B cell (primary cell): ENCODE results near the gene STMN3. TPM values are rescaled to one million over a fixed set of nuclear protein-coding genes. Genes with fewer than 3 reads are reported as not detected.
A peak's percentile ranks its signal among the peaks of the same experiment; 100 is the strongest.
"Not testable (repeated sequence)": the region's sequence is repeated elsewhere in the genome, so short reads cannot be mapped to it uniquely, and the experiment has no call there.

Experiments
- ATAC-seq: fragments of 200-7000 bp; cut with Tn5 transposase; one replicate; pipeline ENCODE4 v1.10.0; 2021; ENCODE audit warnings: low read depth, mild to moderate bottlenecking, moderate number of reproducible peaks, moderate library complexity
- CTCF ChIA-PET: fragments of 350-600 bp; sonication (Branson Sonifier 250); formaldehyde crosslinking; loops from one replicate; lab custom pipeline; 2021; ENCODE audit warnings: antibody characterized with exemption, inconsistent platforms; lab: Charles Lee
- POLR2A ChIA-PET: fragments of 350-600 bp; sonication (Branson Sonifier 250); formaldehyde crosslinking; loops from one replicate; lab custom pipeline; 2021; ENCODE audit warnings: antibody characterized with exemption; lab: Charles Lee
- DNase-seq: peaks from one replicate; pipeline ENCODE4 v3.0.0; 2013
- H2AFZ ChIP-seq: 2 replicates; pipeline ENCODE4 v1.6.1; 2012; ENCODE audit warnings: mild to moderate bottlenecking, low read depth, low read length; ENCODE audit not compliant: insufficient read depth, poor library complexity, severe bottlenecking
- H3K27ac ChIP-seq, 2 donors: 1 replicate in 1 of 2; 2 replicates in 1 of 2; pipeline ENCODE4 v1.5.1; 2012 to 2013; ENCODE audit warnings: low read length in 2 of 2, mild to moderate bottlenecking in 2 of 2, moderate library complexity in 1 of 2
- H3K27me3 ChIP-seq, 4 experiments: fragments of 200-600 bp in 1 of 4; sonication (generic) in 1 of 4; replicated peaks in 1 of 4; 1 replicate in 2 of 4; 2 replicates in 2 of 4; pipeline versions ENCODE4 v1.6.1 to v1.7.0; 2013 to 2016; ENCODE audit warnings: low read length in 3 of 4, mild to moderate bottlenecking in 2 of 4, mixed read lengths in 1 of 4, moderate library complexity in 1 of 4; ENCODE audit not compliant: insufficient read depth in 4 of 4, control insufficient read depth in 3 of 4; ENCODE audit errors: control extremely low read depth in 1 of 4
- H3K36me3 ChIP-seq, 2 experiments: replicated peaks in 1 of 2; 1 replicate in 1 of 2; 2 replicates in 1 of 2; pipeline versions ENCODE4 v1.6.1 to v1.7.1; 2013; ENCODE audit warnings: low read length in 1 of 2; ENCODE audit not compliant: insufficient read depth in 2 of 2, control insufficient read depth in 1 of 2; ENCODE audit errors: control extremely low read depth in 1 of 2, extremely low read depth in 1 of 2
- H3K4me1 ChIP-seq, 2 donors: fragments of 200-600 bp in 1 of 2; sonication (generic) in 1 of 2; 1 replicate in 1 of 2; 2 replicates in 1 of 2; pipeline versions ENCODE4 v1.5.1 to v1.6.1; 2013 to 2017; ENCODE audit warnings: low read length in 2 of 2; ENCODE audit not compliant: control insufficient read depth in 2 of 2, insufficient read depth in 2 of 2
- H3K4me2 ChIP-seq: replicated peaks from 2 replicates; pipeline ENCODE3; 2012; ENCODE audit warnings: mild to moderate bottlenecking, low read depth, low read length; ENCODE audit not compliant: poor library complexity, severe bottlenecking
- H3K4me3 ChIP-seq, 5 experiments: fragments of 200-600 bp in 1 of 5; sonication (generic) in 1 of 5; 1 replicate in 3 of 5; 2 replicates in 2 of 5; pipeline versions ENCODE4 v1.5.1 to v1.7.0; 2011 to 2016; ENCODE audit warnings: low read length in 4 of 5, mild to moderate bottlenecking in 4 of 5, low read depth in 2 of 5, control low read depth in 1 of 5, moderate library complexity in 1 of 5; ENCODE audit not compliant: insufficient read depth in 1 of 5; ENCODE audit errors: control extremely low read depth in 1 of 5, extremely low read depth in 1 of 5
- H3K79me2 ChIP-seq: fragments of 200-600 bp; sonication (generic); one replicate; pipeline ENCODE4 v1.6.0; 2016; ENCODE audit warnings: low read length; ENCODE audit not compliant: control insufficient read depth, insufficient read depth
- H3K9ac ChIP-seq: fragments of 200-600 bp; sonication (generic); 2 replicates; pipeline ENCODE4 v1.6.1; 2017; ENCODE audit warnings: mild to moderate bottlenecking, low read length, moderate library complexity
- H3K9me3 ChIP-seq, 3 donors: one replicate each; pipeline versions ENCODE4 v1.6.1 to v1.7.1; 2013; ENCODE audit warnings: low read length in 2 of 3; ENCODE audit not compliant: control insufficient read depth in 2 of 3, insufficient read depth in 1 of 3; ENCODE audit errors: control extremely low read depth in 1 of 3
- H4K20me1 ChIP-seq: 2 replicates; pipeline ENCODE4 v1.6.0; 2012; ENCODE audit warnings: mild to moderate bottlenecking, low read length; ENCODE audit not compliant: insufficient read depth, control insufficient read depth, poor library complexity, severe bottlenecking
- H3K27ac Mint-ChIP-seq: one replicate; pipeline ENCODE4 v1.8.0; 2021; ENCODE audit warnings: mixed read lengths
- H3K27me3 Mint-ChIP-seq: one replicate; pipeline ENCODE4 v1.8.0; 2021; ENCODE audit warnings: mixed read lengths
- H3K4me1 Mint-ChIP-seq: one replicate; pipeline ENCODE4 v1.8.0; 2021; ENCODE audit warnings: mixed read lengths
- H3K4me3 Mint-ChIP-seq: one replicate; pipeline ENCODE4 v1.8.0; 2021; ENCODE audit warnings: mixed read lengths
- H3K9me3 Mint-ChIP-seq: one replicate; pipeline ENCODE4 v1.8.0; 2022; ENCODE audit warnings: mixed read lengths; ENCODE audit not compliant: insufficient read depth
- EZH2 ChIP-seq: IDR thresholded peaks from 2 replicates; pipeline ENCODE4 v1.6.1; 2012; ENCODE audit warnings: borderline replicate concordance, low read depth, mild to moderate bottlenecking, moderate library complexity, low read length; ENCODE audit not compliant: insufficient read depth, poor library complexity, severe bottlenecking
- WGBS: methylation state at CpG from one replicate; pipeline ENCODE4 v1.1.5; 2013; ENCODE audit warnings: missing lambda C conversion rate; ENCODE audit not compliant: insufficient coverage; 5-methylcytosine and 5-hydroxymethylcytosine counted together
- intact Hi-C: fragments of 100-400 bp; cut with micrococcal nuclease; formaldehyde crosslinking; loops from one replicate; pipeline ENCODE4 v1.10.0; 2022
- polyA plus RNA-seq: library from polyadenylated mRNA; depleted of rRNA; stranded (reverse); fragments of >200 nt; gene quantifications from 2 replicates; pipeline ENCODE4 v1.2.3, GENCODE V29; 2012
- total RNA-seq, 2 donors: library from RNA; stranded (reverse); fragments of 120-200 nt in 1 of 2; gene quantifications; 1 replicate in 1 of 2; 2 replicates in 1 of 2; pipeline versions ENCODE4 v1.2.3 to v1.2.4, GENCODE V29; 2013 to 2022
- TF ChIP-seq, protein P1 (sequence below): fragments of 200-600 bp; IDR thresholded peaks from one replicate; pipeline ENCODE4 v1.8.0; 2022; ENCODE audit warnings: antibody characterized with exemption, mild to moderate bottlenecking

The STMN3 gene
- total and polyA plus RNA-seq, 2 donors (not counting 1 experiment from before 2014, with no cell fraction given) = 35.0 to 59.4 TPM

DNA sequence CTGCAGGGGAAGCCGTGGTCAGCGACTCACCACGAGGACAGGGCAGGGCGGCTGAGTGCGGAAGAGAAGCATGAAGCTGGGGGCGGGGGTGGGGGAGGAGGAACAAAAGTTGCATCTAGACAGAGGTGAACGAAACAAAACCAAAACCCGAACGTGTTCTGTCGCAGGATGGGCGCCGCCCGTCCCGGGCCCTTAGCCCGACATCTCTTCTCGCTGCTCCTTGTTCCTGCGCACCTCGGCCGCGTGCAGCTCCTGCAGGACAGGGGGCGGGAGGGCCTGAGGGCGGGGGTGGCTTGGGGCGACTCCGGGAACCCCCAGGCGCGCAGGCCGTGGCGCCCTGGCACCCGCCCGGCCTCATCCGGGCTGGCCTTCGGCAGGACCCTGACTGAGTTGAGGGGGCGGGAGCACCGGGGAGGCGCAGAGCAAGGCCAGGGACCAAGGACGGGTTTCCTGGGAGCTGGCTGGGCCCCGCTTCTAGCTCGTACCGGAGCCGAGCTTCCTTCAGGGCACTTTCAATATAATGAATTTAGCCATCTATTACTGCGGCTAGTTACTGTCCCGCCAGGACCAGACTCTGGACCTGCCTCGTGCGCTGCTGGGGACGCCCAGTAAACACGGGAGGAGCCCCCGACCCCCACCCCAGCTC, 12.0 kb downstream of the STMN3 start:
- H3K79me2 ChIP-seq = peaks cover 17% of the 10 kb centered on the region
- DNase-seq = no peak
- no peaks in the 10 kb centered on the region for H4K20me1 ChIP-seq
- Mint-ChIP-seq H3K27me3 (peaks cover 4% of the 10 kb centered on the region), H3K4me1 (peaks cover 31% of the 10 kb centered on the region), H3K4me3 (peak overlapping the region; percentile 82), H3K9me3 (peaks cover 2% of the 10 kb centered on the region), H3K27ac (peak overlapping the region; percentile 91)
- H3K9me3 ChIP-seq = peaks cover 0 to 3% (median 0%) of the 10 kb centered on the region in 3 donors
- CTCF ChIA-PET = interaction anchor here (0.7 to 2.1 kb wide), 24 partner anchors 10 to 334 kb away, joined by 3 to 30 read pairs (median 5); partner anchors contain the start of genes ARFRP1, GMEB2, PTK6 and RTEL1
- POLR2A ChIA-PET = interaction anchor here (0.6 to 4.0 kb wide), 19 partner anchors 11 to 1340 kb away, joined by 3 to 92 read pairs (median 5); partner anchors contain the start of genes GMEB2, HELZ2, PPDPF and RTEL1
- H3K4me2 ChIP-seq = peak overlapping the region; percentile 92
- H3K27ac ChIP-seq = peak overlapping the region; percentile 90 to 91
- H3K27me3 ChIP-seq = no peaks in the 10 kb centered on the region
- WGBS = 17% methylated on average over 41 of the region's 47 CpGs
- intact Hi-C loops = loop anchor here (5.0 kb wide), 1 partner anchor 59 kb away; no protein-coding TSS in a partner anchor
- peak overlapping the region; percentile 68 for H2AFZ ChIP-seq
- peak overlapping the region; percentile 41 to 97 (median 85) for H3K4me3 ChIP-seq
- TF ChIP-seq EZH2 = no peak
- TF ChIP-seq, protein P1, sequence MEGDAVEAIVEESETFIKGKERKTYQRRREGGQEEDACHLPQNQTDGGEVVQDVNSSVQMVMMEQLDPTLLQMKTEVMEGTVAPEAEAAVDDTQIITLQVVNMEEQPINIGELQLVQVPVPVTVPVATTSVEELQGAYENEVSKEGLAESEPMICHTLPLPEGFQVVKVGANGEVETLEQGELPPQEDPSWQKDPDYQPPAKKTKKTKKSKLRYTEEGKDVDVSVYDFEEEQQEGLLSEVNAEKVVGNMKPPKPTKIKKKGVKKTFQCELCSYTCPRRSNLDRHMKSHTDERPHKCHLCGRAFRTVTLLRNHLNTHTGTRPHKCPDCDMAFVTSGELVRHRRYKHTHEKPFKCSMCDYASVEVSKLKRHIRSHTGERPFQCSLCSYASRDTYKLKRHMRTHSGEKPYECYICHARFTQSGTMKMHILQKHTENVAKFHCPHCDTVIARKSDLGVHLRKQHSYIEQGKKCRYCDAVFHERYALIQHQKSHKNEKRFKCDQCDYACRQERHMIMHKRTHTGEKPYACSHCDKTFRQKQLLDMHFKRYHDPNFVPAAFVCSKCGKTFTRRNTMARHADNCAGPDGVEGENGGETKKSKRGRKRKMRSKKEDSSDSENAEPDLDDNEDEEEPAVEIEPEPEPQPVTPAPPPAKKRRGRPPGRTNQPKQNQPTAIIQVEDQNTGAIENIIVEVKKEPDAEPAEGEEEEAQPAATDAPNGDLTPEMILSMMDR = no peak
- peak overlapping the region; percentile 98 for H3K9ac ChIP-seq
- peak; percentile 22 for ATAC-seq
- H3K36me3 ChIP-seq = no peaks in the 10 kb centered on the region
- H3K4me1 ChIP-seq = peaks cover 30 to 48% of the 10 kb centered on the region in 2 donors

DNA sequence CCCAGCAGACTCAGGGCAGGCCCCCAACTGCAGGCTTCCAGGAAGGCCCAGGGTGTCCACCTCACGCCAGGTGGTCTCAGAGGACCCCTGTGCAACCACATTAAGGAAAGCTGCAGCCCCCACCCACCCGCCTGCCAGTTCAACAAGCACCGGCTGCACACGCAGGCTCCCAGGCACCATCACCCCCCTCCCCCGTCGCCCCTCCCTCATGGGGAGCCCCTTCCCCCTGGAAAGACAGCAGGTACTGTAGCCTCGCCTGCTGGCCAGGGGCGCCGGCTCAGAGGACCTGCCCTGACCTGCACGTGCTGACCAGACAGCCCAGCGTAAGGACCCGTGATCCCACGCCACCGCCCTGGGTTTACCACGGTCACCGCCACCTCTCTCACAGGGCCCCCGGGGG, 12.5 kb downstream of the STMN3 start:
- Histone ChIP-seq H3K4me2 (peak overlapping the region; percentile 90), H3K27ac (peak overlapping the region; percentile 80 to 82), H3K9ac (peak overlapping the region; percentile 98), H3K79me2 (peaks cover 17% of the 10 kb centered on the region), H3K4me1 (peaks cover 35 to 54% of the 10 kb centered on the region in 2 donors), H3K4me3 (peak overlapping the region in 4 of 5 experiments; percentile 47 to 97 (median 90))
- peaks cover 34% of the 10 kb centered on the region for H3K4me1 Mint-ChIP-seq
- CTCF ChIA-PET = interaction anchor here (1.9 to 2.1 kb wide), 3 partner anchors 9 to 89 kb away, joined by 7 to 18 read pairs (median 12); no protein-coding TSS in a partner anchor
- H3K27me3 ChIP-seq, DNase-seq, H3K9me3 ChIP-seq, H2AFZ ChIP-seq, H4K20me1 ChIP-seq, ATAC-seq, H3K27me3 Mint-ChIP-seq, H3K9me3 Mint-ChIP-seq, H3K36me3 ChIP-seq: not testable (repeated sequence)
- WGBS = 19% methylated on average over 6 of the region's 17 CpGs
- POLR2A ChIA-PET = interaction anchor here (0.6 to 4.0 kb wide), 7 partner anchors 10 to 1339 kb away, joined by 3 to 92 read pairs (median 13); partner anchors contain the start of genes GMEB2, PPDPF and RTEL1
- H3K4me3 Mint-ChIP-seq = peak overlapping the region; percentile 94
- peak overlapping the region; percentile 88 for H3K27ac Mint-ChIP-seq
- intact Hi-C loops = loop anchor here (5.0 kb wide), 1 partner anchor 58 kb away; no protein-coding TSS in a partner anchor
